ENCODE data around the gene ZNF862. TPM values are rescaled to one million over a fixed set of nuclear protein-coding genes. Genes with fewer than 3 reads are reported as not detected.
"Not testable (repeated sequence)": the region's sequence is repeated elsewhere in the genome, so short reads cannot be mapped to it uniquely, and the experiment has no call there.

ZNF862 gene
- total RNA-seq, 2 donors from 2014 or later: 18.9 to 23.0 TPM

- ATAC-seq (no peak), DNase-seq (ENCODE audit: low spot score in 2 of 2) (no peak)
- Mint-ChIP-seq H3K36me3 (no peaks in the 10 kb centered on the region), H3K9me3 (no peaks in the 10 kb centered on the region), H3K27ac (no peak overlapping the region)
These were observed 9.5 kb upstream of the ZNF862 start for GRCh38 chr7:149828357-149829309.

GRCh38 chr7:149830527-149830926 lies 7.6 kb upstream of the ZNF862 start:
- H3K9me3 Mint-ChIP-seq; ATAC-seq; H3K27ac Mint-ChIP-seq; DNase-seq (ENCODE audit: low spot score in 2 of 2); H3K36me3 Mint-ChIP-seq: not testable (repeated sequence)

DNA sequence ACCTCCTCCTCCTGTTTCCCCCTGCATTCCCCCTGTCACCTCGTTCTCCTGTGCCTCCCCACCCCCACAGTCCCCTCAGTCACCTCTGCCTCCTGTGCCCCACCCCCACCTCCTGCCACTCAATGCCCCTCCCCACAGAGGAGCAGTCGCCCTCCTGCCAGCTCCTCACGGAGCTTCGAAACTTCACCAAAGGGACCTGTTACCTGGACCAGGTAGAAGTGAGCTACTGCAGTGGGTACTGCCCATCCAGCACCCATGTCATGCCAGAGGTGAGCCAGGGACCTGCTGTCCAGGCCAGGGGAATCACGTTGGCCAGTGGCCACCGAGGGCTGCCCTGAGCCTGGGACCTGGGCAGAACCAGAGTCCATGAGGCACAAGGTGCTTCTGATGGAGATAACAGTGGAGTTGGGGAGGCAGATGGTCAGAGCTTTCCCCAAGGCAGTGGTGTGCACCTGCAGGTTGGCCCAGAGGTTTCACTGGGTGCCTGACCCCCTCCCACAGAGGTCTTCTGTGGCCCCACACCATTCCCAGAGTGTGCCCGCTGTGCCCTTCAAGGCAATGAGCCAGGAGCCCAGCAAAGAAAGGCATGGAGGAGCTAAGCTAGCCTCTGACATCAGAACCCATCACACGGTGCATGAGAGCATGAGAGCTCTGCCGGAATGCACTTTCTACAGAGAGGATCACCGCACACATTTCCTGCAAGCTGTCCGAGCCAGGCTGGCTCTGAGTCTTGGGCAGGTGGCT lies 7.0 kb upstream of the ZNF862 start:
- H3K36me3 Mint-ChIP-seq: no peaks in the 10 kb centered on the region
- DNase-seq (ENCODE audit: low spot score in 2 of 2) (no peak), ATAC-seq (no peak)
- H3K9me3 Mint-ChIP-seq: no peaks in the 10 kb centered on the region
- no peak overlapping the region for H3K27ac Mint-ChIP-seq

DNA sequence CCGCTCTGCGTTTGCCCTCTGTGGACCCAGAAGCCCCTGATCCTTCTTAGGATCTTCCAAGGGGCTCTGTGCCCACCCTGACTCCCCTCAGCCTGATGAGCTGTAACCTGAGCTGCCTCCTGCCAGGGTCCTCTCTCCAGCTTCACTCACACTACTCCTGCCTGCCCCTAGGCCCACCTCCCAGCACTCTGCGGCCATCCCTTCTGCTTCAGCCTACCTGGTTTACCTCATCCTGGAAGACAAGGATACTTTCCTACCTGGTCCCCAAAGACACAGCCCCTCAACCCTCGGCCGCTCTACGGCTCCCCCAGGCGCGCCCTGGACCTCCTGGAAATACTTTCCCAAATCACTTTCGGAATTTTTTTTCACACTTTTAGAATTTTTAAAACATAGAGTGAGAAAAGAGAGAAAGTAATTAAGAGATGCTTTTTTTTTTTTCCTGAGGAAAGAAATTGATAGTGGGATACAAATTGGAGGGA lies 6.4 kb upstream of the ZNF862 start:
- DNase-seq (ENCODE audit: low spot score in 2 of 2): no peak
- ATAC-seq: no peak
- Mint-ChIP-seq H3K27ac (no peak overlapping the region), H3K36me3 (no peaks in the 10 kb centered on the region), H3K9me3 (no peaks in the 10 kb centered on the region)

GRCh38 chr7:149832332-149833041 lies 5.7 kb upstream of the ZNF862 start:
- ATAC-seq: no peak
- no peaks in the 10 kb centered on the region for H3K36me3 Mint-ChIP-seq
- H3K27ac Mint-ChIP-seq: peak overlapping the region in 1 of 2 donors; percentile 2
- peak in 1 of 2 donors; percentile 34 for DNase-seq (ENCODE audit: low spot score in 2 of 2)
- no peaks in the 10 kb centered on the region for H3K9me3 Mint-ChIP-seq

GRCh38 chr7:149833495-149834130 lies 4.6 kb upstream of the ZNF862 start:
- Mint-ChIP-seq H3K9me3 (no peaks in the 10 kb centered on the region), H3K27ac (no peak overlapping the region), H3K36me3 (no peaks in the 10 kb centered on the region)
- DNase-seq (ENCODE audit: low spot score in 2 of 2) (no peak), ATAC-seq (no peak)

GRCh38 chr7:149834601-149835000 lies 3.6 kb upstream of the ZNF862 start:
- ATAC-seq: no peak
- Mint-ChIP-seq H3K27ac (no peak overlapping the region), H3K9me3 (no peaks in the 10 kb centered on the region), H3K36me3 (peaks cover 0 to 10% of the 10 kb centered on the region in 2 donors)
- DNase-seq (ENCODE audit: low spot score in 2 of 2): no peak

GRCh38 chr7:149836434-149836833 lies 1.7 kb upstream of the ZNF862 start:
- Mint-ChIP-seq H3K36me3 (peaks cover 0 to 10% of the 10 kb centered on the region in 2 donors), H3K9me3 (no peaks in the 10 kb centered on the region), H3K27ac (no peak overlapping the region)
- DNase-seq (ENCODE audit: low spot score in 2 of 2) (no peak), ATAC-seq (no peak)

- DNase-seq (ENCODE audit: low spot score in 2 of 2) (no peak), ATAC-seq (no peak)
- Mint-ChIP-seq H3K9me3 (no peaks in the 10 kb centered on the region), H3K36me3 (peaks cover 0 to 10% of the 10 kb centered on the region in 2 donors), H3K27ac (peak overlapping the region; percentile 1 to 80)
These were observed 481 bp upstream of the ZNF862 start for GRCh38 chr7:149837564-149838223.

DNA sequence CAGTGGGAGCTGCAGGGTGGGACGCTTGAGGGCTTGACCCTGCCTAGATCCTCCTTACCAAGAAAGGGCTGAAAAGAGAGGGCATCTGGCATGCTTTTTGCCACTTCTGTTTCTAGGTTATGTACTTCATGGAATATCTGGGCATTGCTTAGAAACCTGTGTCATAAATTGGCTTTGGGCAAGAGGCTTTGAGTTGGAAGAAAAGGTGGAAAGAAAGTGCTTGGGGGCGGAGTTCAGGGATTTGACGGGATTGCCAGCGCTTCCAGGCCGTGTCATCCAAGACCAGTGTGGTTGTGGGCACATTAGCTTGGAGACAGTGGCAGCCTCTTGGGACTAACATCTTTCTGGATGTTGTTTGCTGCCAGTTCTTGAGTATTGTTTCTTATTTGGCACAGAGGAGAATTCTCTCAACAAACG lies 825 bp downstream of the ZNF862 start:
- H3K27ac Mint-ChIP-seq: peak overlapping the region; percentile 80 to 90
- ATAC-seq: no peak
- no peaks in the 10 kb centered on the region for H3K9me3 Mint-ChIP-seq
- peaks cover 0 to 10% of the 10 kb centered on the region in 2 donors for H3K36me3 Mint-ChIP-seq
- no peak for DNase-seq (ENCODE audit: low spot score in 2 of 2)

DNA sequence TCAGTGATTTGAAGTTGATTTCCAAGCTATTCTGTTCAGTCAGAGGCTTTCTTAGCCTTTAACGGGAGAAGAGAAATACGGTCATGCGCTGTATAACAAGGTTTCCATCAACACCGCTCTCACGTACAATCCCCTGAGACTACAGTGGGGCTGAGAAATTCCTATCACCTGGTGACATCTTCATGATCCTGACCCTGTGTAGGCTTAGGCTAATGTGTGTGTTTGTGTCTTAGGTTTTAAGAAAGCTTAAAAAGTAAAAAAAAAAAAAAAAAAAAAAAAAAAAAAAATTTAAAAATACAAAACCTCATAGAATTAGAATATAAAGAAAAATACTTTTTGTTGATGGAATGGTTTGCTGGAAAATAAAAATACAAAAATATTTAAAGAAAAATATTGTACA lies 1.8 kb downstream of the ZNF862 start:
- no peak for ATAC-seq
- DNase-seq (ENCODE audit: low spot score in 2 of 2): no peak
- Mint-ChIP-seq H3K36me3 (peaks cover 0 to 10% of the 10 kb centered on the region in 2 donors), H3K27ac (no peak overlapping the region), H3K9me3 (no peaks in the 10 kb centered on the region)

DNA sequence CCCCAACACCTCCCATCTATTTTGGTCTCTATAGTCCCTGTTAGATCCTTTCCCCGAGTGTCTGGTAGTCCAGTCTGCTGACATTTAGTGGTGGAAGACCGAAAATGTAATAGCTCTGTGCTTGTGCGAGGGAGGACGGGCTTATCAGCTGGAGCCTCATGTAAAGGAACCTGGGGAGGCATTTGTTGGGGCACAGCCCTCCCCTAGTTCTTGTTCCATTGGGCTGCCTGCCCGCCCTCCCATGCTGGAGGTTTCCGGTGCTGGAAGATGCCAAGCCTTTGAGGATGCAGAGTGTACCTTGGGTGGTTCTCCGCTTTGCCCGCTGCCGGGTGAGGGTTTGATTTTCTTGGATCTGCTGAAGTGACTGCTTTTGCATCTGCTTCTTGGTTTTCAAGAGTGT lies 5.4 kb downstream of the ZNF862 start:
- H3K27ac Mint-ChIP-seq: no peak overlapping the region
- peaks cover 0 to 10% of the 10 kb centered on the region in 2 donors for H3K36me3 Mint-ChIP-seq
- no peak for DNase-seq (ENCODE audit: low spot score in 2 of 2)
- ATAC-seq: no peak
- H3K9me3 Mint-ChIP-seq: no peaks in the 10 kb centered on the region

DNA sequence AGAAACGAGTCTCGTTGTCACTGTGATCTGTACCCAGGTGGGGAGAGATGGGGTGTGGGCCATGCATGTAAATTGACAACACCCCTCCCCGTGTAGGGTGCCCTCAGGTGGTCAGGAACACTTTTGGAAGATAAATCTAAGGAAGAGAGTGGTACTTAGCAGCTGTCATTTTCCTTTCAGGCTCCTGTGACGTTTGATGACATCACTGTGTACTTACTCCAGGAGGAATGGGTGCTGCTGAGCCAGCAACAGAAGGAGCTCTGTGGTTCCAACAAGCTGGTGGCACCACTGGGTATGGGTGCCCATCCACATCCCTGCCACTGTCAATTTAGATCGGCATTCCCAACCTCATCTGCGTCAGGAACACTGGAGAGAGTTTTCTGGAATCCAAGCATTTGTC lies 6.3 kb downstream of the ZNF862 start:
- ATAC-seq (no peak), DNase-seq (ENCODE audit: low spot score in 2 of 2) (no peak)
- H3K36me3 Mint-ChIP-seq: peaks cover 0 to 2% of the 10 kb centered on the region in 2 donors

GRCh38 chr7:149845257-149845980 lies 7.2 kb downstream of the ZNF862 start:
- Mint-ChIP-seq H3K27ac (no peak overlapping the region), H3K36me3 (no peaks in the 10 kb centered on the region), H3K9me3 (no peaks in the 10 kb centered on the region)
- ATAC-seq (no peak), DNase-seq (ENCODE audit: low spot score in 2 of 2) (no peak)

More for the DNA sequence above, 6.3 kb downstream of the ZNF862 start:
- Mint-ChIP-seq H3K9me3 (no peaks in the 10 kb centered on the region), H3K27ac (no peak overlapping the region)

GRCh38 chr7:149846021-149846420 lies 7.8 kb downstream of the ZNF862 start:
- Mint-ChIP-seq H3K36me3 (no peaks in the 10 kb centered on the region), H3K9me3 (no peaks in the 10 kb centered on the region), H3K27ac (no peak overlapping the region)
- DNase-seq (ENCODE audit: low spot score in 2 of 2): no peak
- ATAC-seq: no peak
